Coronary artery (tissue), 2 donors: Measurements from ENCODE around the gene ALDH3B2.

ENCODE experiments used
- DNase-seq: peaks from one replicate; pipeline ENCODE4 v3.0.0-alpha.2; 2017; ENCODE audit warnings: low spot score
- H3K27ac ChIP-seq, 2 donors: fragments of 200-600 bp; sonication (generic); one replicate each; pipeline ENCODE4 v1.5.1; 2016 to 2019
- H3K4me3 ChIP-seq: fragments of 200-600 bp; sonication (generic); 2 replicates; pipeline ENCODE4 v1.5.1; 2016; ENCODE audit warnings: mild to moderate bottlenecking, moderate library complexity
- CTCF ChIP-seq: fragments of 200-600 bp; sonication (generic); IDR thresholded peaks from one replicate; pipeline ENCODE4 v1.5.1; 2019; ENCODE audit warnings: antibody characterized with exemption

The ALDH3B2 gene

DNA sequence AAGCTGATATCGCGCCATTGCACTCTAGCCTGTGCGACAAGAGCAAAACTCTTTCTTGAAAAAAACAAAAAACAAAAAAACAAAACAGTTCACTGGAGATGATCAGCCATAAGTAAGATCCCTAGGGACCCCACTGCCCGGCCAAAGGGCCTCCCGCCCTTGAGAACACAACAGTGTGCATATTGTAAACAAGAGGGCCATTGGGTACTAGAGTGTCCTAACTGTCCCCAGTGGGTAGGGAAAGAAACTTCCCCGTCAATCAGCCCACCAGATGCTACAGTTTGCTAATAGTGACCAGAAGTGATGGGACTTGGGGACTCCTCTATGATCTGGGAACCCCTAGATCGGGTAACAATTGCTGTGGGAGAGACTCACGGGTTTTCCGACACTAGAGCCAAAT is 20.2 kb downstream of the ALDH3B2 start:
- no peak overlapping the region for H3K4me3 ChIP-seq
- H3K27ac ChIP-seq: no peak overlapping the region
- TF ChIP-seq CTCF: no peak
- peak; percentile 12 for DNase-seq

GRCh38 chr11:67652965-67653845 is 21.2 kb downstream of the ALDH3B2 start:
- Histone ChIP-seq H3K4me3 (no peak overlapping the region), H3K27ac (no peak overlapping the region)
- DNase-seq: peak; percentile 47
- TF ChIP-seq CTCF: no peak

- no peak overlapping the region for H3K27ac ChIP-seq
- DNase-seq: no peak
- H3K4me3 ChIP-seq: no peak overlapping the region
- no peak for TF ChIP-seq CTCF
Measured at GRCh38 chr11:67651976-67652781, 22.2 kb downstream of the ALDH3B2 start.

DNA sequence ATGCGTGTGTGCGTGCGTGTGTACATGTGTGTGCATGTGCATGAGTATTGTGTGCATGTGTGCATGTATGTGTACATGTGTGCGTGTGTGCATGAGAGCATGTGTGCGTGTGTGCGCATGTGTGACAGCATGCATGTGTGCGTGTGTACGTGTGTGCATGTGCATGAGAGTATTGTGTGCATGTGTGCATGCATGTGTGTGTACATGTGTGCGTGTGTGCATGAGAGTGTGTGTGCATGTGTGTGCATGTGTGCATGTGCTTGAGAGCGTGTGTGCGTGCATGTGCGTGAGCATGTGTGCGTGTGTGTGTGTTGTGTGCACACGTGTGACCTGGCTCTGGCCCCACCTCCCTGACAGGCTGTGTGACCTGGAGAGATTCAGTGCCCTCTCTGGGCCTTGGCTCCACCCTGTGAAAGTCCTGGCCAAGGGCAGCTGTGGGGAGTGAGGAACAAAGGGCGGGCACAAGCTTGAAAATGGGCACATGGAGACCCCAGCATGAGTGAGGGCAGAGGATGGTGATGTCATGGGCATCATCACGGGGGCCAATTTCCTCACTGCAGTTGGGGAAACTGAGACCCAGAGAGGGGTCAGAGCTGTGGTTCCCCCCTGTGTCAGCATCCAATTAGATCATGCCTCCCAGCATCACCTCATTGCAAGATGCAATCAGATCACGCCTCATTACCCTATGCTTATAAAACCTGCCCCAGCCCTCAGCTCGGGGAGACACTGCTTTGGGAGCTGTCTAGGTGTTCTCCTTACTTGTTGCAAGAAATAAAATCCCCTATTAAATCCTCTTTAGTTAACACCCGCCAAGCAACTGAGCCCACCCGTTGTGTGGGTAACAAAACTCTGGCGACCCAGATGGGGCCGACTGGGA is 24.6 kb downstream of the ALDH3B2 start:
- TF ChIP-seq CTCF: no peak
- Histone ChIP-seq H3K4me3 (peak overlapping the region; percentile 54), H3K27ac (no peak overlapping the region)
- no peak for DNase-seq

- TF ChIP-seq CTCF: no peak
- Histone ChIP-seq H3K27ac (no peak overlapping the region), H3K4me3 (no peak overlapping the region)
- no peak for DNase-seq
Measured at GRCh38 chr11:67648796-67649613, 25.4 kb downstream of the ALDH3B2 start.
